Activated B cell treated with CpG ODN at 0.5 μM for 24 hours (primary cell): ENCODE measurements around the gene ADCY1. TPM values are rescaled to one million over a fixed set of nuclear protein-coding genes. Genes with fewer than 3 reads are reported as not detected.

Source experiments
- ATAC-seq: fragments of 200-7000 bp; cut with Tn5 transposase; one replicate; pipeline ENCODE4 v1.10.0; 2021; ENCODE audit warnings: low read depth, mild to moderate bottlenecking, moderate library complexity
- CTCF ChIA-PET: fragments of 350-600 bp; sonication (Branson Sonifier 250); formaldehyde crosslinking; loops from one replicate; lab custom pipeline; 2021; ENCODE audit warnings: antibody characterized with exemption; lab: Charles Lee
- POLR2A ChIA-PET: fragments of 350-600 bp; sonication (Branson Sonifier 250); formaldehyde crosslinking; loops from one replicate; lab custom pipeline; 2021; ENCODE audit warnings: antibody characterized with exemption; lab: Charles Lee
- DNase-seq: peaks from one replicate; pipeline ENCODE4 v3.0.0; 2022
- H3K27ac Mint-ChIP-seq: one replicate; pipeline ENCODE4 v1.8.0; 2020; ENCODE audit warnings: mixed read lengths
- H3K27me3 Mint-ChIP-seq: one replicate; pipeline ENCODE4 v1.8.0; 2021; ENCODE audit warnings: mixed read lengths
- H3K36me3 Mint-ChIP-seq: one replicate; pipeline ENCODE4 v1.8.0; 2021; ENCODE audit warnings: low read depth, mixed read lengths
- H3K4me1 Mint-ChIP-seq: one replicate; pipeline ENCODE4 v1.8.0; 2021; ENCODE audit warnings: mixed read lengths
- H3K4me3 Mint-ChIP-seq: one replicate; pipeline ENCODE4 v1.8.0; 2020; ENCODE audit warnings: mild to moderate bottlenecking, mixed read lengths
- H3K9me3 Mint-ChIP-seq: one replicate; pipeline ENCODE4 v1.8.0; 2020; ENCODE audit warnings: mixed read lengths
- intact Hi-C: fragments of 100-400 bp; cut with micrococcal nuclease; formaldehyde crosslinking; loops from one replicate; pipeline ENCODE4 v1.15.1; 2024
- total RNA-seq: library from RNA; stranded (reverse); gene quantifications from 2 replicates; pipeline ENCODE4 v1.2.3, GENCODE V29; 2022
- TF ChIP-seq, protein P1 (sequence below): fragments of 200-600 bp; IDR thresholded peaks from one replicate; pipeline ENCODE4 v1.8.0; 2022; ENCODE audit warnings: antibody characterized with exemption, mild to moderate bottlenecking

ADCY1 gene
- total RNA-seq, 1 donor from 2014 or later = not detected

GRCh38 chr7:45709168-45710042 lies 135.2 kb downstream of the ADCY1 start:
- intact Hi-C loops = no loop called here
- no peak overlapping the region for H3K4me3 Mint-ChIP-seq
- DNase-seq = peak; percentile 7

GRCh38 chr7:45710271-45711160 lies 136.3 kb downstream of the ADCY1 start:
- CTCF ChIA-PET = no interaction called here
- intact Hi-C loops = no loop called here
- no peaks in the 10 kb centered on the region for H3K36me3 Mint-ChIP-seq
- H3K27ac Mint-ChIP-seq = no peak overlapping the region
- H3K4me1 Mint-ChIP-seq = no peaks in the 10 kb centered on the region
- ATAC-seq = no peak
- peak; percentile 5 for DNase-seq
- no peak overlapping the region for H3K4me3 Mint-ChIP-seq
- H3K9me3 Mint-ChIP-seq = no peaks in the 10 kb centered on the region
- TF ChIP-seq, protein P1, sequence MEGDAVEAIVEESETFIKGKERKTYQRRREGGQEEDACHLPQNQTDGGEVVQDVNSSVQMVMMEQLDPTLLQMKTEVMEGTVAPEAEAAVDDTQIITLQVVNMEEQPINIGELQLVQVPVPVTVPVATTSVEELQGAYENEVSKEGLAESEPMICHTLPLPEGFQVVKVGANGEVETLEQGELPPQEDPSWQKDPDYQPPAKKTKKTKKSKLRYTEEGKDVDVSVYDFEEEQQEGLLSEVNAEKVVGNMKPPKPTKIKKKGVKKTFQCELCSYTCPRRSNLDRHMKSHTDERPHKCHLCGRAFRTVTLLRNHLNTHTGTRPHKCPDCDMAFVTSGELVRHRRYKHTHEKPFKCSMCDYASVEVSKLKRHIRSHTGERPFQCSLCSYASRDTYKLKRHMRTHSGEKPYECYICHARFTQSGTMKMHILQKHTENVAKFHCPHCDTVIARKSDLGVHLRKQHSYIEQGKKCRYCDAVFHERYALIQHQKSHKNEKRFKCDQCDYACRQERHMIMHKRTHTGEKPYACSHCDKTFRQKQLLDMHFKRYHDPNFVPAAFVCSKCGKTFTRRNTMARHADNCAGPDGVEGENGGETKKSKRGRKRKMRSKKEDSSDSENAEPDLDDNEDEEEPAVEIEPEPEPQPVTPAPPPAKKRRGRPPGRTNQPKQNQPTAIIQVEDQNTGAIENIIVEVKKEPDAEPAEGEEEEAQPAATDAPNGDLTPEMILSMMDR = no peak
- peaks cover 3% of the 10 kb centered on the region for H3K27me3 Mint-ChIP-seq
- POLR2A ChIA-PET = no interaction called here

More at GRCh38 chr7:45709168-45710042, 135.2 kb downstream of the ADCY1 start:
- H3K9me3 Mint-ChIP-seq = no peaks in the 10 kb centered on the region
- no peak overlapping the region for H3K27ac Mint-ChIP-seq
- no peak for ATAC-seq
- H3K4me1 Mint-ChIP-seq = no peaks in the 10 kb centered on the region
- ChIA-PET CTCF (no interaction called here), POLR2A (no interaction called here)
- peaks cover 3% of the 10 kb centered on the region for H3K27me3 Mint-ChIP-seq
- TF ChIP-seq, protein P1 = no peak
- no peaks in the 10 kb centered on the region for H3K36me3 Mint-ChIP-seq

DNA sequence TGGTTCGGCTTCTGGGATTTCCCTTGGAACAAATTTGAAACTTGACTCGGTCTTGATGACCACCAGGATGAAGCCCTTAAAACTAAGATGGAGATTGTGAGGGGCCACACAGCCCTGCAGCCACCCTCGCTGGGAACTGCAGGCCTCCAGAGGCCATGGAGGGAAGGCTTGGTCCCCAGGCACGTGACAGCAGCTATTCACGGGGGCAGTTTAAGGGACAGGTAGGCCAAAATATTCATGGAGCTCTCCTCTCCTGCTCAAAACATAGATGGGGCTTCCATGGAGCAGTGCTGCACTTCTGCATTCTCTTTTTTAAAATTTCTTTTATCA lies 137.0 kb downstream of the ADCY1 start:
- no peak overlapping the region for H3K4me3 Mint-ChIP-seq
- H3K4me1 Mint-ChIP-seq = no peaks in the 10 kb centered on the region
- no peak overlapping the region for H3K27ac Mint-ChIP-seq
- DNase-seq = no peak
- no peaks in the 10 kb centered on the region for H3K36me3 Mint-ChIP-seq
- no peaks in the 10 kb centered on the region for H3K9me3 Mint-ChIP-seq
- intact Hi-C loops = no loop called here
- TF ChIP-seq, protein P1 = no peak
- CTCF ChIA-PET = no interaction called here
- H3K27me3 Mint-ChIP-seq = no peaks in the 10 kb centered on the region
- ATAC-seq = no peak
- POLR2A ChIA-PET = no interaction called here

- CTCF ChIA-PET = no interaction called here
- H3K9me3 Mint-ChIP-seq = no peaks in the 10 kb centered on the region
- DNase-seq (no peak), ATAC-seq (no peak)
- H3K36me3 Mint-ChIP-seq = no peaks in the 10 kb centered on the region
- TF ChIP-seq, protein P1 = no peak
- intact Hi-C loops = no loop called here
- POLR2A ChIA-PET = no interaction called here
- no peaks in the 10 kb centered on the region for H3K27me3 Mint-ChIP-seq
- H3K4me3 Mint-ChIP-seq = no peak overlapping the region
- H3K4me1 Mint-ChIP-seq = no peaks in the 10 kb centered on the region
- no peak overlapping the region for H3K27ac Mint-ChIP-seq
Measured at GRCh38 chr7:45712057-45712689, 138.0 kb downstream of the ADCY1 start.
